Vein endothelial cell (primary cell): ENCODE data around the gene RAET1E. TPM values are rescaled to one million over a fixed set of nuclear protein-coding genes. Genes with fewer than 3 reads are reported as not detected.

Experiments used
- total RNA-seq: library from RNA; depleted of rRNA; stranded (reverse); fragments of >200 nt; gene quantifications from 2 replicates; pipeline ENCODE4 v1.2.3, GENCODE V29; 2012

RAET1E gene, protein sequence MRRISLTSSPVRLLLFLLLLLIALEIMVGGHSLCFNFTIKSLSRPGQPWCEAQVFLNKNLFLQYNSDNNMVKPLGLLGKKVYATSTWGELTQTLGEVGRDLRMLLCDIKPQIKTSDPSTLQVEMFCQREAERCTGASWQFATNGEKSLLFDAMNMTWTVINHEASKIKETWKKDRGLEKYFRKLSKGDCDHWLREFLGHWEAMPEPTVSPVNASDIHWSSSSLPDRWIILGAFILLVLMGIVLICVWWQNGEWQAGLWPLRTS
- 0.29 and 0.33 TPM in 2 replicates for total RNA-seq

DNA sequence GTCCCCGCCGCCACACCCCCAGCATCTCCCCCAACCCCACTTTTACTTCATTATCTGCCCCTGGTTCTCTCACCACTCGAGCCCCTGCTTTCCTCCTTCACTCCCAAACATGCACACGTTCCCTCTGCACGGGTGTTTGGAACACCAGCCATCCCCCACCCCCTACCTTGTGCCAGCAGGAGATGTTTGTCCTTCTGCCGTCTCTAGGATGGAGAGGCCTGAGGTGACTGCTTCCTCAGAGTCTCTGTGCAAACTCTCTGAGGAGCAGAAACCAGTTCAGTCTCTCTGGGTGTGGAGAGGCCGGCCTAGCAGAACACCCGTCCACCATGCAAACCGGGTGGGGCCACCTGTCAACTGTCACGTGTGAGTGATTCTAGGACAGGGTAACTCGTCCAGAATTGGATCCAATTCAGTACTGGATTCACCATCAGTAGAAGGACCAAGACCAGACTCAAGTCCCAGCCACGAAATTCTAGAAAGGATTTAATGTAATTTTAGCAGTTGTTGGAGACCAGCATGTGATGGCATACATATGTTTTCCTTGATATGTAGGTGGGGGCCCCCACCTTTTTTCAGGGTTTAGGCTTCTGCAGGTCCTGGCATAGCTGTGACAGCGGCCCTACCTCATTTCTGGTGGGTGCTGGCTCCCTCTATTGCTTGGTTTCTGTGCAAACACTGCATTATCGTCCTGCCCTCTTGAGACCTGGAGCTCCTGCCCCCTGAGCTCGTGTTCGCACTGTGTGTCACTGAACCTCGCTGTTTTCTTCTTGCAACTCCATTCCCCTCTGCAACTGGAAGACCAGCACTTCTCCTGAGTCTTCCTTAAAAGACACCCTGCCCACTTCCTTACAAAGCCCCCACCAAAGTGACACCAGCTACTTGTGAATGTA is at the start of gene RAET1E:
Gene RAET1E (minus strand): TSS at position 259 of the 890 bp plus-strand sequence. CDS start 7,212 bp downstream, outside the sequence.

DNA sequence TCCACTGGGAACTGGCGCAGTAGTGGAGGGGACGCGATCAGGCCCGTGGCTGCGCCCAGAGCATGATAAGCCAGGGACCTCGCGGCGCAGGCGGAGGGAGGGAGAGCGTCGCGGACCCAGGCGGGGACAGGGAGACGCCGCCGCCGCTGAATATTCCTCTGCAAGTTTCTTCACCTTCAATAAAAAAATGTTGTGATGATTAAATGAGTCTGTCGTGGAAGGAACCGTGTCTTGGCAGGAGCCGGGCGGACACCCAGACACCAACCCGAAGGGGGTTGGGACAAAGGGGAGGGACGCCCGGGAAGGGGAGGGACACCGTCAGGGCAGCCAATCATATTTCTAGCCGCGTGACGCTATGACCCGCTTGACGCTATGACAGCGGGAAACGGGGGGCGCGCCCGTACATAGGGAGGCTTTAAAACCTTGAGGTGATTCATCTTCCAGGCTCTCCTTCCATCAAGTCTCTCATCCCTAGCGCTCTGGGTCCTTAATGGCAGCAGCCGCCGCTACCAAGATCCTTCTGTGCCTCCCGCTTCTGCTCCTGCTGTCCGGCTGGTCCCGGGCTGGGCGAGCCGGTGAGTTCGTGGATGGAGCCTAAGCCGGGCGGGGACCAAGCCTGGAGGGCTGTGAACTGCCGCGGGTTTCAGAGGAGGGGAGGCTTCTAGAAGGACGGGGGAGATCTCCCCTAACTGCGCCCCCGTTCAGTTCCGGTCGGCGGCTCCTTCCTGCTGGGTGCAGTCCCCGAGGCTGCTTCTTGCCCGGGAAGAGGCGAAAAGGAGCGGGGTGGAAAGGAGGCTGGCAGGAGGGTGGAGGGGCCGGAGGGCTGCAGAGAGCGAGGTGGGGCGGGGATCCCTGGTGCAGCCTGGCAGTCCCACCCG is 43.9 kb upstream of the RAET1E start, which contains the start of gene ULBP2:
Gene ULBP2 (plus strand): TSS at position 432 of the 878 bp plus-strand sequence. CDS start 59 bp downstream, at position 491.

DNA sequence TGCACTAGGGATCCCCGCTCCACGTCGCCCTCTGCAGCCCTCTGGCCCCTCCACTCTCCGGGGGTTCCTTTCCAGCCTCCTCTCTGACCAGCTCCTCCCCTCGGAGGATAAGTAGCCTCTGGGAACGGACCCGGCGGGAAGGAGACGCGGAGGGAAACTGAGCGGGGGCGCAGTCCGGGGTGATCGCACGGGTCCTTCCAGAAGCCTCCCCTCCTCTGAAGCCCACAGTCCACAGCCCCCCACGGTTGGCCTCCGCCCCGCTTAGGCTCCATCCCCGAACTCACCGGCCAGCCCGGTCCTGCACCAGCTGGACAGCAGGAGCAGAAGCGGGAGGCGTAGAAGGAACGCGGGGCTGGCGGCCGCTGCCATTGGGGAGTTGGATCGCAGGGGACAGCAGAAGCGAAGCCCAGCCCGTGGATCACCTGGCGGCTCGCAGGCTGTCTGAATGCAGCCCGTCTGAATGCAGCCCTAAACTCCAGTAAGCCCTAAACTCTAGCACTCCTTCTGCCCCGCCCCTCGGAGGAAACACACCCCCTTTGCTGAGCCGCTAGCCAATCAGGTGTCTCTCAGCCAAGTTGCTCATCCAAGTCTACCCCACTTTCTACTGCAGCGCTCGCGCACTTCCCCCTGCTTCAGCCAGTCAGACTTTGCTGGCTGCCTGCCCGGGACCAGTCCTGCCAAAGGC is 24.9 kb upstream of the RAET1E start, which contains the start of gene RAET1G:
Gene RAET1G (minus strand): TSS at position 480 of the 685 bp plus-strand sequence. CDS start 111 bp downstream, at position 369.

DNA sequence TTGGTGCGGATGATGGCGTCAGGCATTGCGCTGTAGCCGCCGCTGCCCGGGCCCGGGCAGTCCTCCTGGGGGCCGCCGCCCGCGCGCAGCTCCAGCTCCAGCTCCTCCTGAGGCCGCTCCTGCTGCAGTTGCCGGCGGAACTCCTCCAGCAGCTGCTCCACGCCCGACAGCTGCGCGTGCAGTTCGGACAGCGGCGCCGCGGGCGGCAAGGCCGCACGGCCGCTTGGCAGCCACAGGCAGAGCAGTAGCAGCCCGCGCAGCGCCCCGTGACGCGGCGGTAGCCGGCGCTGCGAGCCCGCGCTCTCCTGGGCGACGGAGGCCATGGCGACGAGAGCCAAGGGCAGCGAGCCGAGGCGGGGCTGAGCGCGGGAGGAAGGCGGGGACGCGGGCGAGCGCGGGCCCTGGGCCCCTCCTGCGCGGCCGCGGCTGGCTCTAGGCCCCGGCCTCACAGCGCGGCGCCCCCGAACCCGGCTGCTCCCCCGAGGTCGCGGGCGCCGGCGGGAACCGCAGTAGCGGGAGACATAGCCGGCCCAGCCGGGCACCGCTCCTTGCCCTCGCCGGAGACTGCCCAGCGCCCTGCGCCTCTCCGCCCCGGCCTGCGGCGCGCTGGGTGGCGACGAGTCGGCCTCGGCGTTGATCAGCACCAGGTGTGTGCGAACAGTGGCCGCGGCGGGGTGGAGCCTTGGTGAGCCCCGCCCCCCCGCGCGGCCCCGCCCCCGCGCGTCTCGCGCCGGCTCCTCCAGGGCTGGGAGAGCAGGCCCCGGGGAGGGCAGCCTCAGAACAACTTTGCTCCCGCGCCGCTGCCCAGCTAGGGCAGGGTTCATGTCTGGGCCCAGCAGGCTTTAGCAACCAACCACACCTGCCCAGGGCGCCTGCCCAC is 34.0 kb downstream of the RAET1E start, which contains the start of gene LRP11:
Gene LRP11 (minus strand): TSS at position 662 of the 880 bp plus-strand sequence. CDS start 339 bp downstream, at position 323.

Other genes starting within 250 kb of the RAET1E start
- 16.3 and 27.7 TPM in 2 replicates for gene KATNA1, start 249.4 kb downstream of the RAET1E start, total RNA-seq
- gene LATS1, start 180.0 kb downstream of the RAET1E start, total RNA-seq: 26.8 and 27.4 TPM in 2 replicates
- gene NUP43, start 151.6 kb downstream of the RAET1E start, total RNA-seq: 31.0 and 54.1 TPM in 2 replicates
- gene PCMT1, start 148.4 kb downstream of the RAET1E start, total RNA-seq: 128 and 154 TPM in 2 replicates
- gene LRP11, start 33.8 kb downstream of the RAET1E start, total RNA-seq: 13.7 and 20.3 TPM in 2 replicates
- 0.29 and 0.33 TPM in 2 replicates for gene RAET1G, start 25.0 kb upstream of the RAET1E start, total RNA-seq
- gene ULBP2, start 43.9 kb upstream of the RAET1E start, total RNA-seq: 6.2 and 8.0 TPM in 2 replicates
- gene ULBP1, start 65.8 kb upstream of the RAET1E start, total RNA-seq: 0.57 and 0.65 TPM in 2 replicates
- not detected in 2 replicates for gene RAET1L, start 127.4 kb upstream of the RAET1E start, total RNA-seq
- gene ULBP3, start 171.0 kb upstream of the RAET1E start, total RNA-seq: 20.1 and 24.8 TPM in 2 replicates
- gene PPP1R14C, start 244.9 kb upstream of the RAET1E start, total RNA-seq: not detected in 2 replicates